GM21717 (cell line): ENCODE data around the gene TEAD1.

Experiments used
- ATAC-seq: cut with Tn5 transposase; IDR thresholded peaks from one replicate; pipeline ENCODE4 v1.9.1; 2021; ENCODE audit warnings: mild to moderate bottlenecking, moderate library complexity; ENCODE audit not compliant: unreplicated experiment

The TEAD1 gene

DNA sequence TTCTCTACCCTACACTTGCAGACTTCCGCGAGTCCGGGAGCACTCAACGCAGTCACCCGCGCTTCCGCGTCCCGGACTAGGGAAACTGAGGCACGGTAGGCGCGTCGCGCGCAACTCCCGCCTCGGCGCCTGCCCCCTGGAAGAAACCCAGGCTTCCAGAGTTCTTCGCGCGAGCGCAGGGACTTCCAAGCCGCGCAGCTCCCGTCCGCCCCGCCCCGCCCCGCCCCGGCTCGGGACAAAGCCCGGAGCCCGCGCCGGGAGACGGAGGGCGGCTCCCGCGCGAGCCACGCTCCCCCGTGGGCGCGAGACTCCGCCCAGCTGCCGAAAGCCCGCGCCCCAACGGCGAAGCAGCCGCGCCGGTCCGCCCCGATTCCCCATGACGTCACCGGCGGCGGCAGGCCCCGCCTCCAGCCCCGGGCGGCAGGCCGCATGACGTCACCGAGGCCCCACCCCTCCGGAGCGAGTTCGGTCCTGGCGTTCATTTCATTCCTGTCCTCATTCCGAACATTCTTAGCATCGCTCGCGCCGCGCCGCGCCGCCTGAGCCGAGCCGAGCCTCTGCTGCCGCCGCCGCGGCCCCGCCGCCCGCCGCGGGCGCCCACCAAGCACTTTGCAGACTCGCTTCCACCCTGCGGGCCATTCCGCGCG lies at the start of gene TEAD1:
TEAD1 (plus strand) TSS at position 498 of the 647 bp plus-strand sequence.
- peak; percentile 75 for ATAC-seq

DNA sequence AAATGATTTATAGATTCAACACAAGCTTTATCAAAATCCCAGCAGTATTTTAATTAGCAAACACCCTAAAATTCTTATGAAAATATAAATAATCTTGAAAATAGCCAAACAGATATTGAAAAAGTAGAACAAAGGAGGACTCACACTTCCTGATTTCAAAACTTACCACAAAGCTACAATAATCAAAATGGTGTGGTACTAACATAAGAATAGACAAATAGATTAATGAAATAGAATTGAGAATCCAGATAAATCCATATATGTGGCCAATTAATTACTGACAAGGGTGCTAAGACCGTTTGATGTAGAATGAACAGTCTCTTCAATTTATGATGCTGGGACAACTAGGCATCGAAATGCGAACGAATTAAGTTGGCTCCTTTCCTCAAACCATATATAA lies 49.6 kb upstream of the TEAD1 start:
- no peak for ATAC-seq

- ATAC-seq: no peak
Measured at GRCh38 chr11:12625438-12626071, 48.7 kb upstream of the TEAD1 start.

DNA sequence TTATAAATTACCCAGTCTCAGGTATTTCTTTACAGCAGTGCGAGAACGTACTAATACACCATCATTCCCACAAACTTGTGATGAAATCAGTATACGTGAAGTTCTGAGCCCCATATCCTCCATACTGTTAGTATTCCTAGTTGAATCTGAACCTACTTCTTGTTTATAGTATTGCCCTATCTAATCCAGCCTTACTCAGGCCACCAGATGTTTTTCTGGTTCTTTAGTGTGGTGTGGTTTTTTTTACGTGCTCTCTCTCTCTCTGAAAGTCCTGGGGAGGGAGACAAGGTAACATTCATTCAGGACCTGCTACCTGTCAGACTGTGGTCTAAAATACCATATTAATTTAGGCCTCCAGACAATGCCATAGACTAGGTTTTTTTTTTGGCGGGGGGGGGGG lies 47.6 kb upstream of the TEAD1 start:
- no peak for ATAC-seq

- no peak for ATAC-seq
Measured at GRCh38 chr11:12628314-12628713, 45.9 kb upstream of the TEAD1 start.

DNA sequence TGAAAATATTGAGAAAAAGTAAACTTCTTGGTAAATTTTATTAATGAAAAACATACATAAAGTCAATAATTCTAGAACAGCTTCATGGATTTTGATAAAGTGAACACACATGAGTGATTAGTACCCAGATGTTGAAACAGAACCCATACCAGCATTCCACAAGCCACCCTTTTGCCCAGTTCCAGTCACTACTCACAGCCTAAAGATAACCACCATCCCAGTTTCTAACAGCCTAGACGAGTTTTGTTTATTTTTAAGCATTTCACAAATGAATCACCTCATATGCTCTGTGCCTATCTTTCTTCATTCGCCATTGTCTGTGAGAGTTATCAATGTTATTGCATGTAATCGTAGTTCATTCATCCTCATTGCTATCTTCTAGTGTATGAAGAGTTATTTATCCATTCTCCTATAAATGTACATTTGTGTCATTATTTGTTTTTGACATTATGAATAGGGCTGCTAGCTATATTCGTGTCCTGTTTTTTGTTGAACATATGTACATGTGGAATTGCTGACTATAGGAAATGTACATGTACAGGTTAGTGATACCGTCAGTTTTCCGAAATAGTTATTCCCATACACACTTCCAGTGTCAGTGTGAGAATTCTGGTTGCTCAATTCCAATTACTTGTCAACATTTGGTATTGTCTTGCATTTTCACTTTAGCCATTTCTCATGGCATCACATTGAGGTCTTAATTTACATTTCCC lies 44.5 kb upstream of the TEAD1 start:
- no peak for ATAC-seq

GRCh38 chr11:12631651-12632050 lies 42.6 kb upstream of the TEAD1 start:
- ATAC-seq: no peak

DNA sequence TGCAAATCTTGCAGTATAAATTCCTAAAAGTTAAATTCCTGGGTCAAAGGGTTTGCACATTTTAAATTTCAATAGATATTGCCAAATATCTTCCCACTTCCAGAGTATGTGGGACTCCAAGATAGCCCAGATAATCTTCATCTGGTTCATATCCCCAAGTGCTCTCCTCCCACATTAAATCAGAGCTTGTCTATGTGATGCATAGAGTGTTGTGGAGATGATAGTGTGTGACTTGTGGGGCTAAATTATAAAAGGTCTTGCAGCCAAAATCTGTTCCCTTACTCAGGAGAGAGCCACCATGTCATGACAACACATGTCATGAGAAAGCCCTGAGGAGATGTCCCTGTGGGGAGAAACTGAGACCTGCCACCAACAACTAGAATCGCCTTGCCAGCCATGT lies 39.9 kb upstream of the TEAD1 start:
- ATAC-seq: no peak

DNA sequence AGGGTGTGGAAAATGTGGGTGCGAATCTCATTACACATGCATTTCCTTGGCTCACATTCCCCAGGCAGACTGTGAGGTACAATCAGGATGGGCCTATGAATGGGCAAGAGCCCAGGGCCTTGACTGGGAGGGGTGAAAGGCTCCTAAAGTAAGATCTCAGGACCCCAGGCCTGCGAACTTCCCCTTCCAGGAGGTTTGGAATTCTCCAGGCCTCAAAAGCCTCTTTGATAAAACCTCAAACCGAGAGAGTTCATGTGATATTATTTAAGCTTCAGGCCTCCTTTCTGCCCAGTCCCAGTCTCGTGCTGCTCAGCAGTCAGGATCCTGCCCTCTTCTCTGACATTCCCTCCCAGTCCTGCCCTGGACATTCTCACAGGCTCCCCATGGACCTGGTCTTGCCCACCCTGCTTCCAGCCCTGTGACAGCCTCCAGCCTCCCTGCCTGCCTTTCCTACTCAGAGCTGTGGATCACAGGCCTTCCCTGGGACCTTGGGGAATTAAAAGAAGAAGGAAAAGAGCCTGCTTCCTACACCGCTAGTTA lies 37.3 kb upstream of the TEAD1 start:
- no peak for ATAC-seq

GRCh38 chr11:12639388-12639787 lies 34.8 kb upstream of the TEAD1 start:
- no peak for ATAC-seq

DNA sequence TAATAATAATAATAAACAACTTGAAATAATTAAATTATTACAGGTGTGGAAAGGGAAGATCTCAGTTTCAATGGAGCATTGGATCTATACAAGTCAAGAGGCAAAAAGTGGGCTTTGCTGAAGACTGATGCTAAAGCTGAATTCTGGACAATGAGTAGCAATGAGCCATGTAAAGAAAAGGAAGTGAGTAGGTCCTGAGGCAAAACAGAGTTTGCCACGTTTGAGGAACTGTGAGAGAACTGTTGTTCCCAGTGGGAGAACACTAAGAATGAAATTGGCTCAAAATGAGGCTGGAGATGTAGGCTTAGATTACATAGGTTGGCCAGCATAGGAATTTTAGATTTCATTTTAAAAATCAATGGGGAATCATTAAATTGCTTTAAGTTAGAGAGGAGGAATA lies 33.9 kb upstream of the TEAD1 start:
- no peak for ATAC-seq

GRCh38 chr11:12640926-12641849 lies 33.0 kb upstream of the TEAD1 start:
- no peak for ATAC-seq

DNA sequence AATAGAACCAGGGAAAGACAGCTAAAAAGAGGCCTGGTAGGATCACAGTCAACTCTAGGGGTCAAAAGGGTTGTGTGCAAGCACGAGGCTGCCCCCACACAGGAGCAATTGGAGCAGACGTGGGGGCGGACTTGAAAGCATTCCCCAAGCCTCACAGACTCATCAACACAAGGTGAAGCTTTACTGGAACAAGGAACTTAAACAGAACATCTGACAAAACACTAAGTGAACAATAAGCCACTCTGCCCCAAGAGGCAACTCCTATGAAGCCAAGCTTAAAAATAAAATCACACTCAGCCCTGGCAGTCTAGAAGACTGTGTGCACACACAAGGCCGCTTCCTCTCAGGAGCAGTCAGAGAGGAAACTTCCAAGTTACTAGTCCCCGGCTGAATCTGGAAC lies 32.2 kb upstream of the TEAD1 start:
- ATAC-seq: no peak

GRCh38 chr11:12642806-12643428 lies 31.3 kb upstream of the TEAD1 start:
- ATAC-seq: no peak

DNA sequence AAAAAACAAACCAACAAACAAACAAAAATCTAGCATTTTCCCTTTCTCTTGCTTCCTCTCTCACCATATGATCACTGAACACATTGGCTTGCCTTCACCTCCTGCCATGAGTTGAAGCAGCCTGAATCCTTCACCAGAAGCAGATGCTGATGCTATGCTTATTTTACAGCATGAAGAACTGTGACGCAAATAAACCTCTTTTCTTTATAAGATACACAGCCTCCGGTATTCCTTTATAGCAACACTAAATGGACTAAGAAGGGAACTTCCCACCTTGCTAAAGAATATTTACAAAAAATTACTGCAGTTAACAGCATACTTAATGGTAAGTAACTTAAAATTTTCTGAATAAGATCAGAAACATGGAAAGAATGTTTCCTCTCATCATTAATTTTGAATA lies 27.7 kb upstream of the TEAD1 start:
- no peak for ATAC-seq

GRCh38 chr11:12653729-12654128 lies 20.5 kb upstream of the TEAD1 start:
- ATAC-seq: no peak

GRCh38 chr11:12655842-12656241 lies 18.4 kb upstream of the TEAD1 start:
- no peak for ATAC-seq

- ATAC-seq: no peak
Measured at GRCh38 chr11:12657336-12657735, 16.9 kb upstream of the TEAD1 start.

- no peak for ATAC-seq
Measured at GRCh38 chr11:12657981-12658380, 16.2 kb upstream of the TEAD1 start.

GRCh38 chr11:12662101-12662689 lies 12.0 kb upstream of the TEAD1 start:
- no peak for ATAC-seq
